ENCODE data around the gene GK. TPM values are rescaled to one million over a fixed set of nuclear protein-coding genes. Genes with fewer than 3 reads are reported as not detected.
"Not testable (repeated sequence)": the region's sequence is repeated elsewhere in the genome, so short reads cannot be mapped to it uniquely, and the experiment has no call there.

The GK gene
- total RNA-seq, 8 experiments from 2014 or later = 5.5 to 29.1 (median 8.7) TPM

DNA sequence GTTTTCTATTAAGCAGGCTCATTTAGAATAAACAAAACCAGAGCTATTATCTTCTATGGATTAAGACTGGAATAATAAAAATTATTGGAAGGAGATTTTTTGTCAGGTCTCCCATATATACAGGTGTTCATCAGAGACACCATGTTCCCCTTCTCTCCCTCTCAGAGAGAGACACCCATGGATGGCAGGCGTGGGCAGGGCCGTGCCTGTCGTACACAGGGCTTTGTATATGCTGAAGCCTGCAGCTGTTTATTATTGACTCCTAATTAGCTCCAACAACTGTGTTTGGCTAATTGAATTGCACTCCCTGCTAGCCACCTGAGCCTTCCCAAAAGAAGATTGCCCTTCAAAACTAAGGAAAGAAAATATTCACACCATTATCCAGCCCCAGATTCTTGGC, 81.6 kb downstream of the GK start:
- Histone ChIP-seq H3K27ac (no peak overlapping the region), H3K4me3 (no peak overlapping the region), H3K4me1 (replicated peaks in 1 of 2) (no peaks in the 10 kb centered on the region)
- WGBS, 10 experiments = 20 to 59% (median 40%) methylated on average over 1 to 3 of the region's 3 CpGs; no CpG with 5 or more reads in 7 of the 10 experiments
- in situ Hi-C loops (cut with MboI; ENCODE audit: low pct_unique_long_range_greater_than_20kb in 2 of 9, low sequenced_read_pairs in 9 of 9, unreplicated experiment in 9 of 9) = no loop called here
- no peak for ATAC-seq (replicated peaks in 6 of 8)

GRCh38 chrX:30735839-30736238, 82.6 kb downstream of the GK start:
- ATAC-seq (replicated peaks in 6 of 8) = peak in 3 of 8 experiments; percentile 79 to 86 (median 86)

DNA sequence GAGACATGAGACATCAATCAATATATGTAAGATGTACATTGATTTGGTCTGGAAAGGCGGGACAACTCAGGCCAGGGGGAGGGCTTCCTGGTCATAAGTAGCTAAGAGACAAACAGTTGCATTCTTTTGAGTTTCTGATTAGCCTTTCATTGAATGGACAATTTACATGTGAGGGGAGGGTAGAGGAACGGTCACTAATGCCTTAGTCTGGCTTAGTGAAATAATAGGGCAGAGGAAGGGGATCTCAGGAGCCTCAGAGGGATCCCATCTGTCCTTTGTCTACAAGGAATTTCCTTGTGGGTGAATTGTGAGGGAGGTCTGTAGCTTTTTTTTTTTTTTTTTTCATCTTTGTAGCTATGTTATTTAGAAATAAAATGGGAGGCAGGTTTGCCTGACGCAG, 88.3 kb downstream of the GK start:
- no peaks in the 10 kb centered on the region for H3K4me1 ChIP-seq (replicated peaks in 1 of 2)
- no peak overlapping the region for H3K27ac ChIP-seq
- peak in 3 of 8 experiments; percentile 33 to 45 (median 38) for ATAC-seq (replicated peaks in 6 of 8)
- WGBS, 10 experiments = 0 to 100% (median 25%) methylated on average over 1 to 2 of the region's 3 CpGs; no CpG with 5 or more reads in 3 of the 10 experiments
- no peak overlapping the region for H3K4me3 ChIP-seq
- in situ Hi-C loops (cut with MboI; ENCODE audit: low pct_unique_long_range_greater_than_20kb in 2 of 9, low sequenced_read_pairs in 9 of 9, unreplicated experiment in 9 of 9) = no loop called here

More at GRCh38 chrX:30735839-30736238, 82.6 kb downstream of the GK start:
- Histone ChIP-seq H3K4me3 (no peak overlapping the region), H3K4me1 (replicated peaks in 1 of 2) (no peaks in the 10 kb centered on the region), H3K27ac (no peak overlapping the region)
- WGBS, 10 experiments = 0 to 100% (median 40%) methylated on average over 1 to 6 of the region's 6 CpGs; no CpG with 5 or more reads in 3 of the 10 experiments
- in situ Hi-C loops (cut with MboI; ENCODE audit: low pct_unique_long_range_greater_than_20kb in 2 of 9, low sequenced_read_pairs in 9 of 9, unreplicated experiment in 9 of 9) = no loop called here

DNA sequence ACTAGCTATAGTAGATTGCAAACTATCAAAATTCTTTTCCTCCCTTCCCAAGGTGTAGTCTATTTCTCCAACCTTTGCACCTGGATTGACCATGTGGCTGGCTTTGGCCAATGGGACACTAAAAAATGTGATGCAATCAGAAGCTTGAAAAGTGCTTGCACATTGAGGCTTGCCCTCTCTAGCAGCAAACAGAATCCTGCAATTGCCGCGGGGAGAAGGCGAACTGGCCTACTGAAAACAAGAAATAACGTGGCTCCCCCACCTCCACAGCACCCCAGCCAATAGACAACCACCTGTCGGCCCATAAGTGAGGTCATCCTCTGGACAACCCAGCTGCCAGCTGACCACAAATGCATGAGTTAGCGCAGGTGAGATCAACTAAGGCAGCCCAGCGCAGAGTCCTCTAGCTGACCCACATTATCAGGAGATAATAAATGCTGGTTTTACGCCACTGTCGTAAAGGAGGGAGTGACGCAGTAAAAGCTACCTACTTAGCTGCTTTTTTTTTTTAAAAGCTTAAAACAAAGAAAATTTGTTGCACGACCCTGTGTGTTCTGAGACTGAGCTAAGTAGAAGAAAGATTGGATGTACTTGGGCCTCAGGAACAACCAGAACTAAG, 95.2 kb downstream of the GK start:
- H3K4me3 ChIP-seq = no peak overlapping the region
- WGBS, 10 experiments = 0 to 100% (median 64%) methylated on average over 1 to 8 of the region's 11 CpGs; no CpG with 5 or more reads in 4 of the 10 experiments
- peak in 1 of 8 experiments; percentile 29 for ATAC-seq (replicated peaks in 6 of 8)
- no peak overlapping the region for H3K27ac ChIP-seq
- in situ Hi-C loops (cut with MboI; ENCODE audit: low pct_unique_long_range_greater_than_20kb in 2 of 9, low sequenced_read_pairs in 9 of 9, unreplicated experiment in 9 of 9) = no loop called here
- H3K4me1 ChIP-seq (replicated peaks in 1 of 2) = no peaks in the 10 kb centered on the region

- no peak for ATAC-seq (replicated peaks in 6 of 8)
- H3K4me3 ChIP-seq = no peak overlapping the region
- no peaks in the 10 kb centered on the region for H3K4me1 ChIP-seq (replicated peaks in 1 of 2)
- WGBS, 10 experiments = 38 to 100% (median 100%) methylated on average over 1 to 3 of the region's 3 CpGs; no CpG with 5 or more reads in 3 of the 10 experiments
- H3K27ac ChIP-seq = no peak overlapping the region
- in situ Hi-C loops (cut with MboI; ENCODE audit: low pct_unique_long_range_greater_than_20kb in 2 of 9, low sequenced_read_pairs in 9 of 9, unreplicated experiment in 9 of 9) = no loop called here
Measured at GRCh38 chrX:30751497-30751896, 98.3 kb downstream of the GK start.

DNA sequence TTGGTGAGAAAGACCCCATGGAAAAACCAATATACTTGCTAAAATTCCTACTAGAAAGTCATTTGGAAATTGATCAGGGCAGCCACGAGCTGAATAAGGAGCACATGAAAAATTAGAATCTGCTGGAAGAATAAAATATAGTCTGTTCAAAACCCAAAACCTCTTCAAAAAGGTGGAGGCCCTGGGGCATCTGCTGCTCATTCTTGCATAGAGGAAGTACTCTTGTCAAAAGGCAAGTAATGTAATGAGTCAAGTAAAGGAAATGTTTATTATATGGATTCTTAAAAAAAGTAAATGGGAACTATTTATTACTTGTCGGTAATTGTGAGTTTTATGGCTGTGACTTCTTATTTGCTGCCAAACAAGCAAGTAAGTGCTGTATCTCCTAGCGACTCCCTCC, 109.5 kb downstream of the GK start:
- Histone ChIP-seq H3K27ac (no peak overlapping the region), H3K4me1 (replicated peaks in 1 of 2) (no peaks in the 10 kb centered on the region), H3K4me3 (no peak overlapping the region)
- ATAC-seq (replicated peaks in 6 of 8) = no peak
- WGBS, 10 experiments = 0 to 61% (median 8%) methylated on average over 1 to 3 of the region's 3 CpGs; no CpG with 5 or more reads in 3 of the 10 experiments
- in situ Hi-C loops (cut with MboI; ENCODE audit: low pct_unique_long_range_greater_than_20kb in 2 of 9, low sequenced_read_pairs in 9 of 9, unreplicated experiment in 9 of 9) = no loop called here

DNA sequence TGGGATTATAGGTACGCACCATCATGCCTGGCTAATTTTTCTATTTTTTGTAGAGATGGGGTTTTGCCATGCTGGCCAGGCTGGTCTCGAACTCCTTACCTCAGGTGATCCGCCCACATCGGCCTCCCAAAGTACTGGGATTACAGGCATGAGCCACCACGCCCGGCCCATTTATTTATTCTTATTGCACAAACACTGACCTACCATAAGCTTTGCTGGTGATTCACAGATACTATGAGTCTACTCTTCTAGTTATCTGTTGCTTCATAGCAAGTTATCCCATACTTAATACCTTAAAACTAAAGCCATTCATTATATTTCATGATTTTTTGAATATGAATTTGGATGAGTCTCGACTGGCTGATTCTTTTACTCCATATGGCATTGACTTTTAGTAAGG, 120.5 kb downstream of the GK start:
- H3K4me1 ChIP-seq (replicated peaks in 1 of 2); H3K4me3 ChIP-seq; ATAC-seq (replicated peaks in 6 of 8); in situ Hi-C loops (cut with MboI; ENCODE audit: low pct_unique_long_range_greater_than_20kb in 2 of 9, low sequenced_read_pairs in 9 of 9, unreplicated experiment in 9 of 9); H3K27ac ChIP-seq: not testable (repeated sequence)
- WGBS, 10 experiments = 0 to 100% (median 67%) methylated on average over 1 to 7 of the region's 7 CpGs; no CpG with 5 or more reads in 1 of the 10 experiments

DNA sequence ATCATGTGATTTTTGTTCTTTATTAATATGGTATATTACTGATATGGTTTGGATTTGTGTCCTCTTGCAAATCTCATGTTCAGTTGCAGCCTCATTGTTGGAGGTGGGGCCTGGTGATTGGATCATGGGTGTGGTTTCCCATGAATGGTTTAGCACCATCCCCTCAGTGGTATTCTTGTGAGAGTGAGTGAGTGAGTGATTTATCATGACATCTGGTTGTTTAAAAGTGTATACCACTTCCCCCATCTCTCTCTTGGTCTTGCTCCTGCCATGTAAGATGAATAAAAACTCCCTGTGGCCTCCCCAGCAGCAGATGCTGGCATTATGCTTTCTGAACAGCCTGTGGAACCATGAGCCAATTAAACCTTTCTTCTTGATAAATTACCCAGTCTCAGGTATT, 124.4 kb downstream of the GK start:
- in situ Hi-C loops (cut with MboI; ENCODE audit: low pct_unique_long_range_greater_than_20kb in 2 of 9, low sequenced_read_pairs in 9 of 9, unreplicated experiment in 9 of 9) = no loop called here
- no peak for ATAC-seq (replicated peaks in 6 of 8)
- no peaks in the 10 kb centered on the region for H3K4me1 ChIP-seq (replicated peaks in 1 of 2)
- no peak overlapping the region for H3K27ac ChIP-seq
- H3K4me3 ChIP-seq = no peak overlapping the region

DNA sequence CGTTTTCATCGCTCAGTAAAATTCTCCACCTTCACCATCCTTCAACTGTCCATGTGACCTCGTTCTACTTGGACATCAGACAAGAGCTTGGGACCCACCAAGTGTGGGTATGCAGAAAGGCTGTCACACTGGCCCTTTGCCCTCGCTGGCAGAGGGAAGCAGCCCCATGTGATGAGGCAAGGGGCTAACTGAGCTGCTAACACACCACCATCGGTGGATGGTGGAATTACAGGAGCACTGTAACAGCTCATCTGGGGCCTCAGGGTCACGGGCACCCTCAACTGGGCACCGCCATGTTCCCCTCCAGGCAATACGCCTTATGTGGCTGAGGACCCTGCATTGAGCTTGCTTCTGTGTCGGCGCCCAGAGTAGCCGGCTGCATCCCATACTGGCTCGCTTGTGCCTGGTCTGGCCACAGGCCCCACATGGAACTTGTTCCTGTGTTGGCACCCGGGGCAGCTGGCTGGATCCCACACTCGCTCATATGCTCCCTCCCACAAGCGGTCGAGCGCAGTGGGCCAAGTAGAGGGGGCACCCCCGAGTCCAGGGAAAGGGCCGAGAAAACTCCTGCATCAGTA, 126.3 kb downstream of the GK start:
- in situ Hi-C loops (cut with MboI; ENCODE audit: low pct_unique_long_range_greater_than_20kb in 2 of 9, low sequenced_read_pairs in 9 of 9, unreplicated experiment in 9 of 9) = no loop called here
- H3K27ac ChIP-seq = no peak overlapping the region
- no peak for ATAC-seq (replicated peaks in 6 of 8)
- 20 to 76% (median 33%) methylated on average over 1 to 7 of the region's 19 CpGs; no CpG with 5 or more reads in 6 of the 10 experiments for WGBS, 10 experiments
- H3K4me3 ChIP-seq = no peak overlapping the region
- H3K4me1 ChIP-seq (replicated peaks in 1 of 2) = no peaks in the 10 kb centered on the region

Other genes starting within 250 kb of the GK start
- under 1 TPM in 1 of 8 experiments, not detected in 7; 0.19 TPM for gene TASL, start 75.7 kb upstream of the GK start, total RNA-seq
- 10 to 100 TPM in 5 of 8 experiments, 1 to 10 TPM in 3; 5.8 to 17.9 (median 12.4) TPM for gene TAB3, start 235.8 kb downstream of the GK start, total RNA-seq